Motor neuron (in vitro differentiated cells): Measurements from ENCODE around the gene MYO5C. TPM values are rescaled to one million over a fixed set of nuclear protein-coding genes. Genes with fewer than 3 reads are reported as not detected.

Source experiments
- ATAC-seq, 8 experiments: fragments of 200-7000 bp; cut with Tn5 transposase; replicated peaks in 6 of 8; 2 replicates each; pipeline ENCODE4 v1.8.0; 2021; ENCODE audit warnings: mild to moderate bottlenecking in 8 of 8, moderate library complexity in 8 of 8
- H3K27ac ChIP-seq, 2 donors: fragments of 250-450 bp; sonication (Bioruptor Pico); 2 replicates each; pipeline ENCODE4 v1.9.0; 2021; ENCODE audit warnings: antibody characterized with exemption in 2 of 2, mild to moderate bottlenecking in 2 of 2, moderate library complexity in 1 of 2
- H3K4me1 ChIP-seq, 2 donors: fragments of 250-450 bp; sonication (Bioruptor Pico); replicated peaks in 1 of 2; 2 replicates each; pipeline ENCODE4 v1.6.1; 2021; ENCODE audit warnings: antibody characterized with exemption in 2 of 2, mild to moderate bottlenecking in 2 of 2, moderate library complexity in 1 of 2
- H3K4me3 ChIP-seq, 5 donors: fragments of 250-450 bp; sonication (Bioruptor Pico); 2 replicates each; pipeline ENCODE4 v1.9.0; 2021; ENCODE audit warnings: antibody characterized with exemption in 5 of 5, mild to moderate bottlenecking in 5 of 5, moderate library complexity in 4 of 5
- WGBS, 10 experiments: fragments of 450-650 bp; shearing (Covaris generic); methylation state at CpG; one replicate each; pipeline ENCODE4 v1.0.0; 2022; 5-methylcytosine and 5-hydroxymethylcytosine counted together
- in situ Hi-C, 9 experiments: fragments of 400-800 bp; cut with MboI; loops; one replicate each; pipeline ENCODE4 v1.15.0; 2021; ENCODE audit warnings: low sequenced_read_pairs in 9 of 9, low pct_unique_long_range_greater_than_20kb in 2 of 9; ENCODE audit not compliant: unreplicated experiment in 9 of 9
- total RNA-seq, 8 experiments: library from RNA; unstranded; fragments of 300-600 nt; gene quantifications; 2 replicates each; pipeline versions ENCODE4 v1.2.3 to v1.2.4, GENCODE V29; 2022

The MYO5C gene
- 1 to 10 TPM in 3 of 8 experiments, under 1 TPM in 5; 0.27 to 5.3 (median 0.85) TPM for total RNA-seq

DNA sequence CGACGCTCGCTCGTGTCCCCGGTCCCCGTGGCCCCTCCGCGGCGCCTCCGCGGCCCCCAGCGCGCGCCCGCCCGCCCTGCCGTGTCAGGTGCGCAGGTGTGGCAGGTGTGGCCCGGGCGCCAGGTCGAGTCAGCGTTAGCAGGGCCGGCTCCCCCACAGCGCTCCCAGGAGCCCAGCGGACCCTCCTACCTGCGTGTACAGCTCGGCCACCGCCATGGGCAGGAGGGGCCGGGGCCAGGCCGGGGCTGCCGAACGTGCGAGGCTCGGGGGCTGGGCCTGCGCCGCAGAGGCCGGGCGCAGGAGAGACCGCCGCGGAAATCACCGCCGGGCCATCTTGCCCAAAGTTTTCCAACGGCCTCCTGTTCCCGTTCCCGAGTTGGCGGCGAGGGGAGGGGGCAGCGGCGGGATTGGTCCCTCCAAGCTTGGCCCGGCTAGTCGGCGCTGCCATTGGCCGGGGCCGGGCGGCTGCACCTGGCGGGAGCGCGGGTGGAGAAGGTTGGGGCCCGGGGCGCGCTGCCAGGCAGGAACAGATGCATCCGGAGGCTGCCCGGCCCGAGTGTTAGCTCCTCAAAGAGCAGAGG, at the start of gene MYO5C:
Gene MYO5C, minus strand, starts transcription at position 384 of the 581 bp plus-strand sequence. Its CDS starts 168 bp downstream, at position 216.
- 0 to 10% (median 3%) methylated on average over 2 to 5 of the region's 65 CpGs; no CpG with 5 or more reads in 7 of the 10 experiments for WGBS, 10 experiments
- in situ Hi-C loops = no loop called here
- ATAC-seq = peak; percentile 45 to 97 (median 79)
- peak within 1 kb of the TSS; percentile 37 to 42 (median 39) for H3K4me3 ChIP-seq
- H3K4me1 ChIP-seq = no peaks in the 10 kb centered on the region
- no peak within 1 kb of the TSS for H3K27ac ChIP-seq

- no peaks in the 10 kb centered on the region for H3K4me1 ChIP-seq
- in situ Hi-C loops = no loop called here
- H3K4me3 ChIP-seq = no peak overlapping the region
- H3K27ac ChIP-seq = no peak overlapping the region
- ATAC-seq = no peak
- WGBS, 10 experiments = 67 to 100% (median 100%) methylated on average over 1 of the region's 1 CpG; no CpG with 5 or more reads in 3 of the 10 experiments
Observed at GRCh38 chr15:52344592-52344991, 49.0 kb upstream of the MYO5C start.

GRCh38 chr15:52343831-52344230, 48.2 kb upstream of the MYO5C start:
- WGBS, 10 experiments = 0 to 100% (median 92%) methylated on average over 1 to 3 of the region's 3 CpGs; no CpG with 5 or more reads in 1 of the 10 experiments
- H3K4me1 ChIP-seq = no peaks in the 10 kb centered on the region
- H3K27ac ChIP-seq = no peak overlapping the region
- H3K4me3 ChIP-seq = no peak overlapping the region
- in situ Hi-C loops = no loop called here
- ATAC-seq = peak in 1 of 8 experiments; percentile 70

DNA sequence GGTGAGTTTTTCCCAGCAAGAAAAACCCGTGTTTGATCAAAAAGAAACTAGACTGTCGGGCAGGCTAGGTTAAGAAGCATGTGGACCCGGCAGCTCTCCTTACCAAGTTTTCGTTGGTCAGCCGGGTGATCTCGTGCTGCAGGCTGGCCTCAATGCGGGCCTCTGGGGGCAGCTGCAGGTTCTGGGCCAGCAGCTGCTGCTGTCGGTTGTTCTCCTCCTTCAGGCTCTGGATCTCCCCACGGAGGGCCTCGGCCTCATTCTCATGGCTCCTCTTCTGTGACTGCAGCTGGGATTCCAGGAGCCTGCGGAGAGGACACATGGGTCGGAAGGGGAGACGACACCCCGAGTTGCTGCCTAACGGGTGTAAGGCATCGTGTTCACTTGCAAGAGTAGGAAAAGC, 44.5 kb upstream of the MYO5C start:
- peaks cover 10 to 16% of the 10 kb centered on the region in 2 donors for H3K4me1 ChIP-seq

GRCh38 chr15:52338891-52339290, 43.3 kb upstream of the MYO5C start:
- WGBS, 10 experiments = 60 to 100% (median 80%) methylated on average over 1 of the region's 1 CpG; no CpG with 5 or more reads in 2 of the 10 experiments
- no peak for ATAC-seq
- no peak overlapping the region for H3K4me3 ChIP-seq
- no peak overlapping the region for H3K27ac ChIP-seq
- in situ Hi-C loops = no loop called here
- peaks cover 10 to 16% of the 10 kb centered on the region in 2 donors for H3K4me1 ChIP-seq

More for the DNA sequence above, 44.5 kb upstream of the MYO5C start:
- in situ Hi-C loops = no loop called here
- 74 to 100% (median 100%) methylated on average over 1 to 6 of the region's 16 CpGs; no CpG with 5 or more reads in 1 of the 10 experiments for WGBS, 10 experiments
- H3K4me3 ChIP-seq = no peak overlapping the region
- H3K27ac ChIP-seq = no peak overlapping the region
- ATAC-seq = no peak

- no peak overlapping the region for H3K4me3 ChIP-seq
- in situ Hi-C loops = no loop called here
- 14 to 100% (median 72%) methylated on average over 1 to 3 of the region's 3 CpGs; no CpG with 5 or more reads in 2 of the 10 experiments for WGBS, 10 experiments
- H3K27ac ChIP-seq = peak overlapping the region in 1 of 2 donors; percentile 19
- peaks cover 10 to 16% of the 10 kb centered on the region in 2 donors for H3K4me1 ChIP-seq
- peak in 5 of 8 experiments; percentile 71 to 76 (median 72) for ATAC-seq
Observed at GRCh38 chr15:52338058-52338457, 42.5 kb upstream of the MYO5C start.

- H3K27ac ChIP-seq = no peak overlapping the region
Observed at GRCh38 chr15:52337198-52337853, 41.7 kb upstream of the MYO5C start.

DNA sequence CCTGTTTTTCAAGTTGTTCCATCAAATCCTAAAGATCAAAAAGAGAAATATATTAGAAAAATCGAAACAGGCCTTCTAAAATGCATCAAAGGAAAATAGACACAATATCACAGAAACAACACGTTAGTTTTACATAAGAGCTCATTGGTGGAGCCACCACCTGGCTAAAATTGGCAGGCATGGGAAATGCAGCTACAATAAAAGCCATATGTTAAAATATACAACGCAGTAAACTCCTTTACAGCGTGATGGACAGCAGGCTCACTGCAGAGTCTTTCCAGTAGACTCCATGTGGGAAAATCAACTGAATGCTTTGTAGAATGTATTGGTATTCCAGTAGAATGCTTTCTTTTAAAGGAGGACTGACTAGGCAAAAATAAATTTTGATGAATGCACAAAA, 40.9 kb upstream of the MYO5C start:
- no peak overlapping the region for H3K4me3 ChIP-seq
- H3K4me1 ChIP-seq = peaks cover 10 to 16% of the 10 kb centered on the region in 2 donors
- peak in 1 of 8 experiments; percentile 27 for ATAC-seq
- 55 to 89% (median 79%) methylated on average over 3 to 4 of the region's 4 CpGs; no CpG with 5 or more reads in 1 of the 10 experiments for WGBS, 10 experiments
- no peak overlapping the region for H3K27ac ChIP-seq
- in situ Hi-C loops = no loop called here

More at GRCh38 chr15:52337198-52337853, 41.7 kb upstream of the MYO5C start:
- ATAC-seq = peak; percentile 43 to 99 (median 58)
- peaks cover 10 to 16% of the 10 kb centered on the region in 2 donors for H3K4me1 ChIP-seq
- H3K4me3 ChIP-seq = no peak overlapping the region
- in situ Hi-C loops = no loop called here
- WGBS, 10 experiments = 42 to 76% (median 66%) methylated on average over 1 to 5 of the region's 5 CpGs; no CpG with 5 or more reads in 1 of the 10 experiments

DNA sequence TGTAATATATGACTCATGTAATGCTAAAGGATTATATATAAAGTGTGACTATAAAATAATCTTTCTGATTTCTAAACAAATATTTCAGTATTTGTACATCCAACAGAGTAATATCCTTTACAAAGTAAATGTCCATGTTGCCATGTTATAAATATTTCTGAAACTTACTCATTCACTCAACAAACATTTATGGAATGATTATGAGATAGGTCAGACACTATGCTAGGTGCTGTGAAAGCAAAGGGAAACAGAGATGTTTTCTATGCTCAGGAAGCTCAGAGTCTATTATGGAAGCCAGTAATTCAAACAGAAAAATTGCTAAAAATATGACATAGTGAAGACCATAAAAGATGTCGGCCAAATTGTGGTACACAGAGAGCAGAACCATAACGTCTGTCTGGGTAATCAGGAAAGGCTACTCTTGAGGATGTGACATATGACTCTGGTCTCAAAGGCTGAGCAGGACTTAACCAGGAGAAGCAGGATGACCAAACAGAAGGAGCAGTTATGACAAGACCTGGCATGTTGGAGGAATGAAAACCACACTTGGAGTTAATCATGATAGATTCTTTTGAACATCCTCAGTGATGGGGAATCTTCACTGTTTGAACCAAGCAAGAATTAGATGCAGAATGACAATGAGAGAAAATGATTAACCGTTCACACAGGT, 39.0 kb upstream of the MYO5C start:
- ATAC-seq = no peak
- in situ Hi-C loops = no loop called here
- WGBS, 10 experiments = 80 to 100% (median 89%) methylated on average over 1 to 3 of the region's 3 CpGs; no CpG with 5 or more reads in 3 of the 10 experiments
- H3K27ac ChIP-seq = no peak overlapping the region
- no peak overlapping the region for H3K4me3 ChIP-seq
- peaks cover 10 to 16% of the 10 kb centered on the region in 2 donors for H3K4me1 ChIP-seq

GRCh38 chr15:52331490-52332240, 36.1 kb upstream of the MYO5C start:
- no peak overlapping the region for H3K4me3 ChIP-seq
- WGBS, 10 experiments = 34 to 100% (median 65%) methylated on average over 1 to 5 of the region's 6 CpGs; no CpG with 5 or more reads in 2 of the 10 experiments
- in situ Hi-C loops = no loop called here

GRCh38 chr15:52329987-52330386, 34.4 kb upstream of the MYO5C start:
- in situ Hi-C loops = no loop called here
- 75 to 100% (median 100%) methylated on average over 1 of the region's 1 CpG; no CpG with 5 or more reads in 4 of the 10 experiments for WGBS, 10 experiments
- H3K27ac ChIP-seq = no peak overlapping the region
- H3K4me3 ChIP-seq = no peak overlapping the region
- no peaks in the 10 kb centered on the region for H3K4me1 ChIP-seq
- no peak for ATAC-seq

More at GRCh38 chr15:52331490-52332240, 36.1 kb upstream of the MYO5C start:
- H3K4me1 ChIP-seq = no peaks in the 10 kb centered on the region
- ATAC-seq = peak in 4 of 8 experiments; percentile 60 to 91 (median 80)
- H3K27ac ChIP-seq = no peak overlapping the region

- Histone ChIP-seq H3K4me3 (no peak overlapping the region), H3K27ac (no peak overlapping the region), H3K4me1 (no peaks in the 10 kb centered on the region)
- 67 to 100% (median 100%) methylated on average over 1 to 2 of the region's 2 CpGs; no CpG with 5 or more reads in 1 of the 10 experiments for WGBS, 10 experiments
- ATAC-seq = no peak
- in situ Hi-C loops = no loop called here
Observed at GRCh38 chr15:52329150-52329549, 33.5 kb upstream of the MYO5C start.
